ENCODE results near the gene KIF15. TPM values are rescaled to one million over a fixed set of nuclear protein-coding genes. Genes with fewer than 3 reads are reported as not detected.
"Not testable (repeated sequence)": the region's sequence is repeated elsewhere in the genome, so short reads cannot be mapped to it uniquely, and the experiment has no call there.

The KIF15 gene
- total RNA-seq, 4 donors from 2014 or later: 0.85 to 32.2 (median 2.6) TPM

- TF ChIP-seq POLR2A (IDR thresholded peaks at IDR 0.05) (no peak), CTCF (IDR thresholded peaks at IDR 0.05) (no peak)
- H3K9me3 ChIP-seq: no peaks in the 10 kb centered on the region
- no peaks in the 10 kb centered on the region for H3K4me1 ChIP-seq
- no peak overlapping the region for H3K4me3 ChIP-seq
- H3K36me3 ChIP-seq: no peaks in the 10 kb centered on the region
- H3K27me3 ChIP-seq: no peaks in the 10 kb centered on the region
- H3K27ac ChIP-seq: no peak overlapping the region
- no peak for DNase-seq
Measured at GRCh38 chr3:44805960-44806359, 44.4 kb downstream of the KIF15 start.

GRCh38 chr3:44814751-44815150 is 53.2 kb downstream of the KIF15 start:
- no peak overlapping the region for H3K27ac ChIP-seq
- H3K9me3 ChIP-seq: no peaks in the 10 kb centered on the region
- H3K4me3 ChIP-seq: no peak overlapping the region
- H3K27me3 ChIP-seq: no peaks in the 10 kb centered on the region
- no peak for TF ChIP-seq POLR2A (IDR thresholded peaks at IDR 0.05)
- TF ChIP-seq CTCF (IDR thresholded peaks at IDR 0.05): no peak
- H3K4me1 ChIP-seq: no peaks in the 10 kb centered on the region
- DNase-seq: no peak
- H3K36me3 ChIP-seq: no peaks in the 10 kb centered on the region

- H3K9me3 ChIP-seq, DNase-seq, H3K4me3 ChIP-seq, H3K27ac ChIP-seq, H3K27me3 ChIP-seq, H3K4me1 ChIP-seq, H3K36me3 ChIP-seq: not testable (repeated sequence)
Measured at GRCh38 chr3:44816334-44816733, 54.7 kb downstream of the KIF15 start.

GRCh38 chr3:44821206-44821605 is 59.6 kb downstream of the KIF15 start:
- not testable (repeated sequence) for H3K27ac ChIP-seq, H3K4me3 ChIP-seq, H3K9me3 ChIP-seq, H3K36me3 ChIP-seq, DNase-seq, H3K27me3 ChIP-seq, H3K4me1 ChIP-seq

GRCh38 chr3:44825264-44825925 is 63.8 kb downstream of the KIF15 start:
- TF ChIP-seq CTCF (IDR thresholded peaks at IDR 0.05) (no peak), POLR2A (IDR thresholded peaks at IDR 0.05) (no peak)
- Histone ChIP-seq H3K27me3 (no peaks in the 10 kb centered on the region), H3K4me1 (no peaks in the 10 kb centered on the region), H3K4me3 (no peak overlapping the region), H3K36me3 (no peaks in the 10 kb centered on the region), H3K9me3 (no peaks in the 10 kb centered on the region), H3K27ac (no peak overlapping the region)
- DNase-seq: no peak

- no peak overlapping the region for H3K4me3 ChIP-seq
- no peaks in the 10 kb centered on the region for H3K27me3 ChIP-seq
- no peak for DNase-seq
- no peaks in the 10 kb centered on the region for H3K36me3 ChIP-seq
- H3K9me3 ChIP-seq: no peaks in the 10 kb centered on the region
- no peaks in the 10 kb centered on the region for H3K4me1 ChIP-seq
- TF ChIP-seq POLR2A (IDR thresholded peaks at IDR 0.05): no peak
- TF ChIP-seq CTCF (IDR thresholded peaks at IDR 0.05): no peak
- H3K27ac ChIP-seq: no peak overlapping the region
Measured at GRCh38 chr3:44827196-44827595, 65.6 kb downstream of the KIF15 start.

DNA sequence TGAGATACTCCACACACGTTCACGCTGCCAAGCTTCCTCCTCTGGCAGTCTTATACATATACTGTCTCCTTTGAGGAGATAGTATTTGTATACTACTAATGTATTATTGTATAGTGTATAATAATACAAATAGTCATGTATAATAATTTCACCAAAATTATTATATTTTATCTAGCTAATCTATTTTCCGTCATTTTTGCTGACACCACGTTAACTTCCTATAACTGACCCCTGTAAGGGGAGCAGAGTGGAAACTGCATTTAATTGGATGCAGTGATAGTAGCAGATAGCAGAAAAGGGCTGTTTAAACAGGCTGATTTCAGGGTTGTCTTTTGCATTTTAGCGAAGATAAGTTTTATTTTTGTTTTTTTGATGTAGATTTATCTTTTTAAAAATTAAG is 69.6 kb downstream of the KIF15 start:
- no peak for DNase-seq
- Histone ChIP-seq H3K4me1 (no peaks in the 10 kb centered on the region), H3K27ac (no peak overlapping the region), H3K27me3 (no peaks in the 10 kb centered on the region), H3K4me3 (no peak overlapping the region), H3K9me3 (no peaks in the 10 kb centered on the region), H3K36me3 (no peaks in the 10 kb centered on the region)
- TF ChIP-seq CTCF (IDR thresholded peaks at IDR 0.05) (no peak), POLR2A (IDR thresholded peaks at IDR 0.05) (no peak)
